Esophagus (tissue), 2 donors: ENCODE results near the gene MBD3L3. TPM values are rescaled to one million over a fixed set of nuclear protein-coding genes. Genes with fewer than 3 reads are reported as not detected.
"Not testable (repeated sequence)": the region's sequence is repeated elsewhere in the genome, so short reads cannot be mapped to it uniquely, and the experiment has no call there.

Source experiments
- H3K27ac ChIP-seq, 2 donors: one replicate each; pipeline ENCODE4 v1.5.1; 2013; ENCODE audit warnings: low read depth in 2 of 2, mild to moderate bottlenecking in 2 of 2, inconsistent platforms in 1 of 2, low read length in 1 of 2, moderate library complexity in 1 of 2
- H3K27me3 ChIP-seq, 2 donors: one replicate each; pipeline ENCODE4 v1.6.1; 2013; ENCODE audit warnings: low read length in 2 of 2, control low read depth in 1 of 2, mild to moderate bottlenecking in 1 of 2; ENCODE audit not compliant: insufficient read depth in 2 of 2, control insufficient read depth in 1 of 2
- H3K36me3 ChIP-seq, 2 donors: one replicate each; pipeline ENCODE4 v1.6.1; 2013; ENCODE audit warnings: low read length in 1 of 2; ENCODE audit not compliant: control insufficient read depth in 2 of 2, insufficient read depth in 2 of 2
- H3K4me1 ChIP-seq, 2 donors: one replicate each; pipeline ENCODE4 v1.6.1; 2013; ENCODE audit warnings: low read length in 1 of 2; ENCODE audit not compliant: control insufficient read depth in 2 of 2, insufficient read depth in 2 of 2
- H3K4me3 ChIP-seq, 2 donors: one replicate each; pipeline ENCODE4 v1.5.1; 2013; ENCODE audit warnings: low read length in 2 of 2, mild to moderate bottlenecking in 2 of 2, low read depth in 1 of 2, moderate library complexity in 1 of 2
- H3K9me3 ChIP-seq, 2 donors: one replicate each; pipeline ENCODE4 v1.6.1; 2013; ENCODE audit warnings: mild to moderate bottlenecking in 2 of 2, low read depth in 1 of 2, low read length in 1 of 2, moderate library complexity in 1 of 2; ENCODE audit not compliant: control insufficient read depth in 2 of 2, insufficient read depth in 1 of 2
- WGBS, 2 donors: extraction: QIAGEN DNeasy Blood & Tissue Kit; methylation state at CpG; one replicate each; pipeline ENCODE4 v1.1.7; 2013; 5-methylcytosine and 5-hydroxymethylcytosine counted together
- polyA plus RNA-seq, 2 donors: library from polyadenylated mRNA; stranded (reverse); fragments of 200-250 nt; gene quantifications; one replicate each; pipeline ENCODE4 v1.2.3, GENCODE V29; 2013
- donor health status: healthy with polysubstance abuse.
- donor health status: Bipolar disorder and iron deficiency.

Gene MBD3L3
- polyA plus RNA-seq, 2 donors: not detected

- not testable (repeated sequence) for H3K4me3 ChIP-seq, H3K27ac ChIP-seq, H3K9me3 ChIP-seq, H3K36me3 ChIP-seq, H3K27me3 ChIP-seq, H3K4me1 ChIP-seq
- WGBS, 2 donors: 52 to 62% methylated on average over 13 of the region's 13 CpGs
These were observed 8.6 kb upstream of the MBD3L3 start for GRCh38 chr19:7067122-7067521.

GRCh38 chr19:7063764-7064418 is 5.4 kb upstream of the MBD3L3 start:
- 87 to 93% methylated on average over 9 of the region's 9 CpGs for whole genome bisulfite sequencing, 2 donors
- Histone ChIP-seq H3K27me3 (no peaks in the 10 kb centered on the region), H3K4me1 (no peaks in the 10 kb centered on the region), H3K27ac (no peak overlapping the region), H3K36me3 (no peaks in the 10 kb centered on the region), H3K9me3 (no peaks in the 10 kb centered on the region), H3K4me3 (no peak overlapping the region)

GRCh38 chr19:7063339-7063738 is 4.9 kb upstream of the MBD3L3 start:
- Histone ChIP-seq H3K4me3 (no peak overlapping the region), H3K9me3 (no peaks in the 10 kb centered on the region), H3K27me3 (no peaks in the 10 kb centered on the region), H3K27ac (no peak overlapping the region), H3K36me3 (no peaks in the 10 kb centered on the region), H3K4me1 (no peaks in the 10 kb centered on the region)
- 83 to 85% methylated on average over 4 of the region's 4 CpGs for WGBS, 2 donors

GRCh38 chr19:7059977-7060376 is 1.5 kb upstream of the MBD3L3 start:
- H3K27ac ChIP-seq, H3K36me3 ChIP-seq, H3K4me3 ChIP-seq, H3K9me3 ChIP-seq, H3K27me3 ChIP-seq, H3K4me1 ChIP-seq: not testable (repeated sequence)
- WGBS, 2 donors: 53 to 64% methylated on average over 1 of the region's 2 CpGs

GRCh38 chr19:7056371-7056770 is 2.1 kb downstream of the MBD3L3 start:
- not testable (repeated sequence) for H3K9me3 ChIP-seq, H3K36me3 ChIP-seq, H3K4me3 ChIP-seq, H3K27me3 ChIP-seq, H3K4me1 ChIP-seq, H3K27ac ChIP-seq
- WGBS, 2 donors: 82 to 92% methylated on average over 8 of the region's 16 CpGs

DNA sequence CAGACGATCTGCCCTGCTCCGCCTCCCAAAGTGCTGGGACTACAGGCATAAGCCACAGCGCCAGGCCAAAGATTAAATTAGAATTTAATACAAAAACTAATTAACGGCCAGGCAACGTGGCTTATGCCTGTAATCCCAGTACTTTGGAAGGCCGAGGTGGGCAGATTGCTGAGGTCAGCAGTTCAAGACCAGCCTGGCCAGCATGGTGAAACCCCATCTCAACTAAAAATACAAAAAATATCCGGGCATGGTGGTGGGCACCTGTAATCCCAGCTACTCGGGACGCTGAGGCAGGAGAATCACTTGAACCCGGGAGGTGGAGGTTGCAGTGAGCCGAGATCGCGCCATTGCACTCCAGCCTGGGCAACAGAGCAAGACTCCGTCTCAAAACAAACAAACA is 2.8 kb downstream of the MBD3L3 start:
- H3K4me1 ChIP-seq, H3K27me3 ChIP-seq, H3K27ac ChIP-seq, H3K9me3 ChIP-seq, H3K4me3 ChIP-seq, H3K36me3 ChIP-seq: not testable (repeated sequence)
- 92 to 93% methylated on average over 12 of the region's 14 CpGs for WGBS, 2 donors

- not testable (repeated sequence) for H3K27me3 ChIP-seq, H3K4me3 ChIP-seq, H3K36me3 ChIP-seq, H3K27ac ChIP-seq, H3K4me1 ChIP-seq, H3K9me3 ChIP-seq
- 94% methylated on average over 12 of the region's 14 CpGs for WGBS, 2 donors
These were observed 3.7 kb downstream of the MBD3L3 start for GRCh38 chr19:7054635-7055368.

DNA sequence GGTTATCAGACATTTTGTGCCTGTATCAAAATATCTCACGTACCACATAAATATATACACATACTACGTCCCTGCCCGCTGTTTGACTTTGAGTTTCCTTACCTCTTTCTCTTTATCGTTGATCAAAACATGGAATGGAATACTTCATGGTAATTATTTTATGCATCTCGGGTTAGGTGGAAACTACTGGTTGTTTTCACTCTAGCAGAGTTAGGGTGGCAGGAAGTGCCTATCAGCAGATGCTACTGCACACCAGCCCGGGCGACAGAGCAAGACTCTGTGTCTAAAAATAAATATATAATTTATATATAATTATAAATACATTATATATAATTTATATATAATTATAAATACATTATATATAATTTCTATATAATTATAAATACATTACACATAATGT is 5.6 kb downstream of the MBD3L3 start:
- not testable (repeated sequence) for H3K27me3 ChIP-seq, H3K4me3 ChIP-seq, H3K4me1 ChIP-seq, H3K36me3 ChIP-seq, H3K27ac ChIP-seq, H3K9me3 ChIP-seq
- WGBS, 2 donors: 88 to 93% methylated on average over 7 of the region's 7 CpGs

DNA sequence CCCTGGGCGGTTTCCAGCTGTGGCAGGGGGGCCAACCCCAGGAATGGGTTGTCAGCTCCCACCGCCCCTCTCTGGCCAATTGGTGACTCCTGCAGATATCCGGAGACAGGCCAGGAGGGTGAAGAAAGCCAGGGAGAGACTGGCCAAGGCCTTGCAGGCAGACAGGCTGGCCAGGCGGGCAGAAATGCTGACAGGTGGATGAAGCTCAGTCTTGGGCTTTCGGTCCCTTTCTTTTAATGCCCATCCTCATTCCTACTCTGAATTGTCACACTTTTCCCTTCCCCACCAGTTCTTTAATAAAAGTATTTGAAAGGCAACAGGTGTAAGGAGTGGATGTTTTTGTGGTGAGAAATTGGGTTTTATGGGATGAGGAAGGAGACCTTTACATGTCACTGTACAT is 7.1 kb downstream of the MBD3L3 start:
- H3K27ac ChIP-seq, H3K4me3 ChIP-seq, H3K9me3 ChIP-seq, H3K27me3 ChIP-seq, H3K4me1 ChIP-seq, H3K36me3 ChIP-seq: not testable (repeated sequence)
- WGBS, 2 donors: 76 to 98% methylated on average over 2 of the region's 5 CpGs

GRCh38 chr19:7049021-7049420 is 9.5 kb downstream of the MBD3L3 start, which contains the start of gene MBD3L2:
Gene MBD3L2, plus strand, starts transcription at chr19:7049321. Its CDS starts 53 bp downstream, at chr19:7049374.
- not testable (repeated sequence) for H3K4me3 ChIP-seq, H3K36me3 ChIP-seq, H3K4me1 ChIP-seq, H3K27me3 ChIP-seq, H3K27ac ChIP-seq, H3K9me3 ChIP-seq
- WGBS, 2 donors: no CpG with 5 or more reads among the region's 7 CpGs
